ENCODE results near the gene ZGPAT. TPM values are rescaled to one million over a fixed set of nuclear protein-coding genes. Genes with fewer than 3 reads are reported as not detected.

ZGPAT gene
- total and polyA plus RNA-seq, 9 of the 15 experiments (the other 6 are each of a cell fraction or from before 2014, with no cell fraction given) = 0.14 to 26.6 (median 7.4) TPM

GRCh38 chr20:63752411-63753101 lies 44.7 kb downstream of the ZGPAT start:
- peak; percentile 57 to 80 (median 70) for DNase-seq (ENCODE audit: extremely low read depth in 1 of 4, low spot score in 3 of 4)
- in situ Hi-C loops (cut with MboI) (no loop called here), intact Hi-C loops (cut with micrococcal nuclease) (no loop called here)
- H3K9me3 ChIP-seq (replicated peaks; ENCODE audit: control insufficient read depth, insufficient read depth, low read depth, low read length) = no peaks in the 10 kb centered on the region
- H3K36me3 ChIP-seq (ENCODE audit: control insufficient read depth, insufficient read depth, low read length) = no peaks in the 10 kb centered on the region
- no peaks in the 10 kb centered on the region for H3K27me3 ChIP-seq (ENCODE audit: control insufficient read depth in 2 of 2, insufficient read depth in 2 of 2, low read length in 2 of 2)
- peak; percentile 81 for FAIRE-seq
- H3K27ac ChIP-seq (ENCODE audit: extremely low read depth, low read depth, low read length) = no peak overlapping the region
- H4K20me1 ChIP-seq (replicated peaks; ENCODE audit: control insufficient read depth, insufficient read depth, low read length) = no peaks in the 10 kb centered on the region
- no peak overlapping the region for H3K4me3 ChIP-seq
- H3K79me2 ChIP-seq (ENCODE audit: control insufficient read depth, insufficient read depth, low read length) = no peaks in the 10 kb centered on the region
- no peak overlapping the region; the same call in 1 of the 2 replicates for H3K4me2 ChIP-seq (ENCODE audit: insufficient read depth, low read length)
- H3K4me1 ChIP-seq (replicated peaks in 1 of 2; ENCODE audit: control insufficient read depth in 2 of 2, insufficient read depth in 2 of 2, low read length in 2 of 2) = peaks cover 9 to 56% of the 10 kb centered on the region in 2 experiments
- POLR2A ChIA-PET = no interaction called here
- CTCF ChIA-PET (ENCODE audit: low intra/inter-chr PET ratio) = no interaction called here
- peak; percentile 86 for ATAC-seq
- H3K9ac ChIP-seq (ENCODE audit: insufficient read depth in 1 of 2, low read depth in 2 of 2, low read length in 2 of 2) = peak overlapping the region in 1 of 2 experiments; percentile 39; a peak in 2 of 4 replicates
- BruUV-seq (replicated peaks) = no TSS peak
- H3K9me1 ChIP-seq (ENCODE audit: control insufficient read depth, insufficient read depth, low read length) = no peaks in the 10 kb centered on the region
- WGBS (ENCODE audit: insufficient coverage, low coverage, missing lambda C conversion rate) = 28% methylated on average over 21 of the region's 50 CpGs
- peak overlapping the region; percentile 66; the same call in 1 of the 2 replicates for H2AFZ ChIP-seq (ENCODE audit: low read depth, low read length)
- TF ChIP-seq ATF3 (IDR thresholded peaks at IDR 0.05) = 0 out of 2 replicates have a peak, but pooled peaks have one; percentile 21
- no peak for TF ChIP-seq ATF3 (CRISPR knock-in tag; conservative IDR thresholded peaks at IDR 0.05)
- TF ChIP-seq ZNF146 (CRISPR knock-in tag; IDR thresholded peaks at IDR 0.05; ENCODE audit: unreplicated experiment) = no peak
- 0 out of 2 replicates have a peak, but pooled peaks have one; percentile 11 for TF ChIP-seq MBD2 (IDR thresholded peaks at IDR 0.05; ENCODE audit: borderline replicate concordance, low read depth)
- TF ChIP-seq SAFB (IDR thresholded peaks at IDR 0.05; ENCODE audit: borderline replicate concordance, low read depth, low read length) = peak; percentile 46; the same call in 1 of the 2 replicates
- TF ChIP-seq CTCF (IDR thresholded peaks at IDR 0.05 in 2 of 3, conservative IDR thresholded peaks at IDR 0.05 in 1 of 3; ENCODE audit: insufficient read depth in 2 of 3, low read depth in 1 of 3, low read length in 3 of 3) = 0 out of 6 replicates have a peak, but pooled peaks of 1 of the 3 experiments have one; percentile 2
- peak; percentile 18; the same call in 1 of the 2 replicates for TF ChIP-seq ZBTB7A (IDR thresholded peaks at IDR 0.05; ENCODE audit: borderline replicate concordance, control insufficient read depth, low read depth, low read length)
- no peak for TF ChIP-seq CBX5 (IDR thresholded peaks at IDR 0.05; ENCODE audit: borderline replicate concordance, low read depth)
- TF ChIP-seq ZBTB33 (CRISPR knock-in tag; IDR thresholded peaks at IDR 0.05) = peak; percentile 99
- TF ChIP-seq ZNF224 (CRISPR knock-in tag; IDR thresholded peaks at IDR 0.05) = no peak
- TF ChIP-seq HMGXB4 (CRISPR knock-in tag; IDR thresholded peaks at IDR 0.05) = no peak
- 0 out of 2 replicates have a peak, but pooled peaks have one; percentile 46 for TF ChIP-seq MBD1 (CRISPR knock-in tag; IDR thresholded peaks at IDR 0.05)
